ENCODE data around the gene MIA2. TPM values are rescaled to one million over a fixed set of nuclear protein-coding genes. Genes with fewer than 3 reads are reported as not detected.

Gene MIA2
- total RNA-seq, 1 donor from 2014 or later: 17.5 TPM

DNA sequence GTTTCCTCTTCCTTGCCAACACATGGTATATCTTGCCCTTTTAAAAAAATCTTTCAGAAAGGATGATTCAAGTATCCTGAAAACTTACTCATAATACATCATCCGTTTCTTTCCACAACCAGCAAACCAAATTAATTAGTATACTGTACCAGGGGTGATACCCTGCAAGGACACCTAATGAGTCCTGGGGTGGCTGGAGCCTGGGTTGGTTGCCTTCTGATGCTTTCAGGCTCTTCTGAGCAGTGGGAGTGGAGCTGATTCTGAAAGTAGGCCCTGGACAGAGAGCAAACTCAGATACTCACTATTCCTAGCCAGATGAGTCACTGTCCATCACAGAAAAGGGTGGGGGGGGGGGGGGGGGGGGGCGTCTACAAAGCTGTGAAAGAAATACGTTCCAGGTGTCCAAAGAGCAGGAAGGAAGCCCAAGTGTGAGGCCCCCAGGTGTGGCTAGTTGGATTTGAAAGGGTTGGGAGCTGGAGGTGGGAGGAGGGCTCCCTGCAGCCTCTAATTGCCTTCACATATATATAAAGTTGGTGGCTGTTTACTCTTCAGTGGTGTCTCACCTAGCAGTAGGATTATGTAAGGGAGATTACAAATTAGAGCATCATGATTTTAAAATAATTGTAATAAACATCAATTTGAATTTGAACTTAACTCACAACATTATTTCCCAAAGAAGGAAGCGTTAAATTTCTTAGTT lies 162.0 kb downstream of the MIA2 start:
- intact Hi-C loops (cut with micrococcal nuclease): no loop called here
- peaks cover 47% of the 10 kb centered on the region for H3K36me3 Mint-ChIP-seq (ENCODE audit: low read depth)
- H3K27ac Mint-ChIP-seq: no peak overlapping the region
- no peaks in the 10 kb centered on the region for H3K9me3 Mint-ChIP-seq
- H3K4me1 Mint-ChIP-seq (ENCODE audit: low read depth): peaks cover 11% of the 10 kb centered on the region
- H3K4me3 Mint-ChIP-seq (ENCODE audit: low read depth): no peak overlapping the region
- no peak for DNase-seq (ENCODE audit: low spot score)
- no peaks in the 10 kb centered on the region for H3K27me3 Mint-ChIP-seq (ENCODE audit: low read depth)

DNA sequence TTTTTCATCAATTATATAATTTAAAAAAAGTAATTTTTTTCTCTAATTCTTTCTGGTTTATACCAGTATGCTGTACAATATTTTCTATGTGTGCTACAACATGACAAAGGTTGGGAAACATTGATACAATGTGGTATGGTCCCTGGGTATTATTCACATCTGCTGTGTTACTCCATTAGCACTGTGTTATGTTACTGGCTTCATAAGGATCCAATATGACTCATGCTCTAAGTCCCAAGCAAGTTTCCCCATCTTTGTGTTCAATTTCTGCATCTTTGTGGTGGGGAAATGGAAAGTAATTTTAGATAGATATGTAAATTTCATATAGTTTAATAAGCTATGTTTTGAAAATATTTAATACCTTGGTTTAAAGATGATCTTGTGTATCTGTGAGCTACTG lies 162.7 kb downstream of the MIA2 start:
- H3K4me1 Mint-ChIP-seq (ENCODE audit: low read depth): peaks cover 11% of the 10 kb centered on the region
- no peak overlapping the region for H3K27ac Mint-ChIP-seq
- H3K4me3 Mint-ChIP-seq (ENCODE audit: low read depth): no peak overlapping the region
- H3K9me3 Mint-ChIP-seq: no peaks in the 10 kb centered on the region
- no peaks in the 10 kb centered on the region for H3K27me3 Mint-ChIP-seq (ENCODE audit: low read depth)
- intact Hi-C loops (cut with micrococcal nuclease): no loop called here
- DNase-seq (ENCODE audit: low spot score): no peak
- H3K36me3 Mint-ChIP-seq (ENCODE audit: low read depth): peaks cover 53% of the 10 kb centered on the region

DNA sequence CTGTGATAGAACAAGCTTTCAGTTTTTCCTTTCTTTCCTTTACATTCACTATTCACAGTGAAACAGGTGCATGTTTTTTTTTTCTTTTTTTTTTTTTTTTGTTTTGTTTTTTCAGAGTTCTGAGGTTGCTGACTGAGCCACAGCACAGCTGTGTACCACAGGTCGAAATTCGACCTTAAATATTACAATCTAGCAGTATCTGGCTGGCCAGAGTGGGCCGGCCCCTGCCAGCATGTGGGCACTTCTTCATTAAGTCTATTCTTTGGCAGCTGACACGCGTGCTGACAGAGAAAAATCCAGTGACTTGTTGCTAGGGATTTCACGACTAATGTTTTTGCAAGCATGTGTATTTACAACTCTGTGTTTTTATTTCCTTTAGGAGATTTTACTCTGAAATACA lies 164.7 kb downstream of the MIA2 start:
- no peaks in the 10 kb centered on the region for H3K27me3 Mint-ChIP-seq (ENCODE audit: low read depth)
- DNase-seq (ENCODE audit: low spot score): no peak
- no peaks in the 10 kb centered on the region for H3K9me3 Mint-ChIP-seq
- H3K27ac Mint-ChIP-seq: no peak overlapping the region
- peaks cover 58% of the 10 kb centered on the region for H3K36me3 Mint-ChIP-seq (ENCODE audit: low read depth)
- intact Hi-C loops (cut with micrococcal nuclease): no loop called here
- H3K4me3 Mint-ChIP-seq (ENCODE audit: low read depth): no peak overlapping the region
- H3K4me1 Mint-ChIP-seq (ENCODE audit: low read depth): peaks cover 11% of the 10 kb centered on the region

- Mint-ChIP-seq H3K27me3 (ENCODE audit: low read depth) (no peaks in the 10 kb centered on the region), H3K4me3 (ENCODE audit: low read depth) (no peak overlapping the region), H3K36me3 (ENCODE audit: low read depth) (peaks cover 39% of the 10 kb centered on the region), H3K4me1 (ENCODE audit: low read depth) (no peaks in the 10 kb centered on the region), H3K9me3 (peaks cover 25% of the 10 kb centered on the region), H3K27ac (no peak overlapping the region)
- no peak for DNase-seq (ENCODE audit: low spot score)
- intact Hi-C loops (cut with micrococcal nuclease): no loop called here
These were observed 172.8 kb downstream of the MIA2 start for GRCh38 chr14:39406560-39406959.

DNA sequence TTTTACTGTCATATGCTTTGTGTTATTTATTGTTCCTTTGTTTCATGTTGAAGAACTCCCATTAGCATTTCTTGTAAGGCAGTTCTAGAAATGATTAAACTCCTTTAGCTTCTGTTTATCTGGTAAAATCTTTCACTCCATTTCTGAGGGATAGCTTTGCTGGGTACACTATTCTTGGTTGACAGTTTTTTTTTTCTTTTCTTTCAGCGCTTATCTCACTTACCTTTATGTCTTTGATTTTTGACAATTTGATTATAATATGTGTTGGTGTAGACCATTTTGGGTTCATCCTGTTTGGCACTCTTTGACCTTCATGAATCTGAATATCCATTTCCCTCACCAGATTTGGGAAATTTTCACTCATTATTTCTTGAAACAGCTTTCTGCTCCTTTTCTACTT lies 182.4 kb downstream of the MIA2 start:
- Mint-ChIP-seq H3K27me3 (ENCODE audit: low read depth) (no peaks in the 10 kb centered on the region), H3K4me3 (ENCODE audit: low read depth) (no peak overlapping the region), H3K9me3 (peaks cover 56% of the 10 kb centered on the region), H3K27ac (no peak overlapping the region), H3K4me1 (ENCODE audit: low read depth) (no peaks in the 10 kb centered on the region), H3K36me3 (ENCODE audit: low read depth) (peaks cover 65% of the 10 kb centered on the region)
- DNase-seq (ENCODE audit: low spot score): no peak
- intact Hi-C loops (cut with micrococcal nuclease): no loop called here

DNA sequence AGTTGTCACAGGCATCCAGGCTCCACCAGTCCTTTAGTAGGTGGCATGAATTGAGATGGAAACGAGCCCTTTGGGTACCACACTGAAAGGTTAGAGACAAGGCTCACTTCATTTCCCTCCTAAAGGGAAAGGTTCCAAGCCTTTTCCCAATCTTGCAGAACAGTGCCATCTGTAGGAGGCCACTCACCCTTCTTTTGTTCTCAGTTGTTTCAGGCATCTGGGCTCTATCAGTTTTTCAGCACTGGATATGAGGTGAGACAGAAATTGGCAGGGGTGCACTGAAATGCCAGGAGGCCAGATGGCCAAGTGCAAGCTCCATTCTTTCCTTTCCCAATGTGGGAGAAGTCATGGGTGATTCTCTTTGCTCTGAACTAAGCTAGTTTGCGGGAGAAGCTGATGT lies 183.3 kb downstream of the MIA2 start:
- no peak for DNase-seq (ENCODE audit: low spot score)
- H3K27ac Mint-ChIP-seq: no peak overlapping the region
- peaks cover 2% of the 10 kb centered on the region for H3K4me1 Mint-ChIP-seq (ENCODE audit: low read depth)
- no peak overlapping the region for H3K4me3 Mint-ChIP-seq (ENCODE audit: low read depth)
- peaks cover 67% of the 10 kb centered on the region for H3K36me3 Mint-ChIP-seq (ENCODE audit: low read depth)
- H3K9me3 Mint-ChIP-seq: peaks cover 49% of the 10 kb centered on the region
- intact Hi-C loops (cut with micrococcal nuclease): no loop called here
- H3K27me3 Mint-ChIP-seq (ENCODE audit: low read depth): no peaks in the 10 kb centered on the region

GRCh38 chr14:39419272-39419671 lies 185.6 kb downstream of the MIA2 start:
- Mint-ChIP-seq H3K9me3 (peaks cover 29% of the 10 kb centered on the region), H3K4me1 (ENCODE audit: low read depth) (peaks cover 9% of the 10 kb centered on the region), H3K4me3 (ENCODE audit: low read depth) (no peak overlapping the region), H3K27ac (no peak overlapping the region), H3K36me3 (ENCODE audit: low read depth) (peaks cover 47% of the 10 kb centered on the region), H3K27me3 (ENCODE audit: low read depth) (no peaks in the 10 kb centered on the region)
- DNase-seq (ENCODE audit: low spot score): no peak
- intact Hi-C loops (cut with micrococcal nuclease): no loop called here

GRCh38 chr14:39422243-39422642 lies 188.5 kb downstream of the MIA2 start:
- no peaks in the 10 kb centered on the region for H3K27me3 Mint-ChIP-seq (ENCODE audit: low read depth)
- H3K36me3 Mint-ChIP-seq (ENCODE audit: low read depth): peaks cover 31% of the 10 kb centered on the region
- peaks cover 20% of the 10 kb centered on the region for H3K4me1 Mint-ChIP-seq (ENCODE audit: low read depth)
- DNase-seq (ENCODE audit: low spot score): no peak
- H3K4me3 Mint-ChIP-seq (ENCODE audit: low read depth): no peak overlapping the region
- intact Hi-C loops (cut with micrococcal nuclease): no loop called here
- no peak overlapping the region for H3K27ac Mint-ChIP-seq
- H3K9me3 Mint-ChIP-seq: peaks cover 6% of the 10 kb centered on the region

DNA sequence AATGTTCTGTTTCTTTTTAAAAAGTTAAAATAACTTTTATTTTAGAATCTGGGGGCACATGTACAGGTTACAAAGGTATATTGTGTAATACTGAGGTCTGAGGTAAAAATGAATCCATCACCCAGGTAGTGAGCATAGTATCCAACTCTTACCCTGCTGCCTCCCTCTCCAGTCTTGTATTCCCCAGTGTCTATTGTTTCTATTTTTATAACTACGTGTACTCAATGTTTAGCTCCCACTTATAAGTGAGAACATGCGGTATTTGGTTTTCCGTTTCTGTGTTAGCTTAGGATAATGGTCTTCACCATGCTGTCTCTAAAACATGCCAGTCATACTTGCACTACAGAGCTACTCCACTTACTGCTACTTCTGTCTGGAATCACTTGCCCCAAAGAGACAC lies 190.1 kb downstream of the MIA2 start:
- H3K9me3 Mint-ChIP-seq: peaks cover 4% of the 10 kb centered on the region
- H3K4me1 Mint-ChIP-seq (ENCODE audit: low read depth): peaks cover 26% of the 10 kb centered on the region
- DNase-seq (ENCODE audit: low spot score): no peak
- H3K27me3 Mint-ChIP-seq (ENCODE audit: low read depth): no peaks in the 10 kb centered on the region
- peaks cover 29% of the 10 kb centered on the region for H3K36me3 Mint-ChIP-seq (ENCODE audit: low read depth)
- intact Hi-C loops (cut with micrococcal nuclease): no loop called here
- H3K4me3 Mint-ChIP-seq (ENCODE audit: low read depth): no peak overlapping the region
- H3K27ac Mint-ChIP-seq: no peak overlapping the region

- Mint-ChIP-seq H3K36me3 (ENCODE audit: low read depth) (peaks cover 13% of the 10 kb centered on the region), H3K4me3 (ENCODE audit: low read depth) (no peak overlapping the region), H3K27me3 (ENCODE audit: low read depth) (no peaks in the 10 kb centered on the region), H3K9me3 (no peaks in the 10 kb centered on the region), H3K4me1 (ENCODE audit: low read depth) (peaks cover 43% of the 10 kb centered on the region), H3K27ac (no peak overlapping the region)
- intact Hi-C loops (cut with micrococcal nuclease): no loop called here
- DNase-seq (ENCODE audit: low spot score): no peak
These were observed 192.2 kb downstream of the MIA2 start for GRCh38 chr14:39425947-39426346.

DNA sequence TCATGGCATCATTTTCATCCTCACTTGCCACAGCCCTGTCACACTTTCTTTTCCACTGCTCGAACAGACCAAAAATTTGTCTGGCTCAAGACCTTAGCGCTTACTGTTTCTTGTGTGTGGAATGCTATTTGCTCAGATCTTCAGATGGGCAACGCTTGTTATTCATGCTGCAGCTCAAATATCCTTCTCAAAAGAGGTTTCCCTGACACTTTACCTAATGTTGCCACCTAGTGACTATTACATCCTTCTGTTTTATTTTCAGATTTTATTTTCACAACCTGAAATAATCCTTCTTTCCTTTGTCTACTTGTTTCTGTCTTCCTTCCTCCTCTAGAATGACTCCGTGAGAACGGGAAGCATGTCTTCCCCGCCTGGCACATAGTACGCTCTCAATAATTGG lies 192.9 kb downstream of the MIA2 start:
- peak overlapping the region; percentile 2 for H3K27ac Mint-ChIP-seq
- H3K4me1 Mint-ChIP-seq (ENCODE audit: low read depth): peaks cover 45% of the 10 kb centered on the region
- no peak for DNase-seq (ENCODE audit: low spot score)

DNA sequence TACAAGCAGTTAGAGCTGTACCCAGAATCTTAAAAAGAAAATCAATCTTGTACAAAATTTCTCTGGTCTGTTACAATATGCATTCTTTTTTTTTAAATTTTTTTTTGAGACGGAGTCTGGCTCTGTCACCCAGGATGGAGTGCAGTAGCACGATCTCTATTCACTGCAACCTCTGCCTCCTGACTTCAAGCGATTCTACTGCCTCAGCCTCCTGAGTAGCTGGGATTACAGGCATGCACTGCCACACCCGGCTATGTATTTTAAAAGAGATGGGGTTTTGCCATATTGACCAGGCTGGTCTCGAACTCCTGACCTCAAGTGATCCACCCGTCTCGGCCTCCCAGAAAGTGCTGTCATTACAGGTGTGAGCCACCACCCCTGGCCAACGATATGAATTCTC lies 194.4 kb downstream of the MIA2 start:
- no peak for DNase-seq (ENCODE audit: low spot score)
- intact Hi-C loops (cut with micrococcal nuclease): no loop called here
- no peaks in the 10 kb centered on the region for H3K9me3 Mint-ChIP-seq
- H3K36me3 Mint-ChIP-seq (ENCODE audit: low read depth): peaks cover 5% of the 10 kb centered on the region
- no peak overlapping the region for H3K4me3 Mint-ChIP-seq (ENCODE audit: low read depth)
- H3K4me1 Mint-ChIP-seq (ENCODE audit: low read depth): peaks cover 42% of the 10 kb centered on the region
- no peaks in the 10 kb centered on the region for H3K27me3 Mint-ChIP-seq (ENCODE audit: low read depth)
- no peak overlapping the region for H3K27ac Mint-ChIP-seq

More for the DNA sequence above, 192.9 kb downstream of the MIA2 start:
- Mint-ChIP-seq H3K27me3 (ENCODE audit: low read depth) (no peaks in the 10 kb centered on the region), H3K9me3 (no peaks in the 10 kb centered on the region), H3K36me3 (ENCODE audit: low read depth) (peaks cover 8% of the 10 kb centered on the region), H3K4me3 (ENCODE audit: low read depth) (no peak overlapping the region)
- intact Hi-C loops (cut with micrococcal nuclease): no loop called here

DNA sequence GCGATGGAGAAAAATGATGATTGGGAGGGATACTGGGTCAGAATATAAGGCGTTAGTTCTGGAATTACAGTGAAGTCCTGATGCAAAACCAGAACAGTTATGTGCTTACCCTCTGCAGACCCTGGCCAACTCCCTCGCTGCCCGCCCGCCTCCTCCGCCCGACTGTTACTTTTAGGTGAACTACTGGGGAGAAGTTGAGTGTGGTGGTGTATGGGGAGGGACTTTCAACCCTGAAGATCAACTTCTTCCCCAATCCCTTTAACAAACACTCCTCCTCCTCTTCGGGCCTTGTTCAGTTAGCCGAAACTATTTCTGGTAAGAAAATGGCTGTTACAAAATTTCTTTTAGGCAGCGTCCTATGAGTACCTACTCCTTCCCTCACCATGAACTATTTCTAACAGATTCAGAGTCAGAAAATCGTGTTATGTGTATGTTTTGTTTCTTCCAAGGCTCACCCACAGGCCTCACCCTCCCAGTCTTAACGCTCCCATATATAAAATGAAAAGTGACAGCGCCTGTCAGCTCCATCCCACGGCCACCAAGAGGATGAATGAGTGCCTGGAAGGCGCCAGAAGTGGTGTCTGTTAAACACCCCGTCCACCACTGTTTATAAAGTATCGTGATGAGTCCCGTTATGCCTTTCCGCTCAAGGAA lies 197.2 kb downstream of the MIA2 start:
- Mint-ChIP-seq H3K9me3 (no peaks in the 10 kb centered on the region), H3K4me3 (ENCODE audit: low read depth) (peak overlapping the region; percentile 99), H3K36me3 (ENCODE audit: low read depth) (peaks cover 5% of the 10 kb centered on the region), H3K27ac (peak overlapping the region; percentile 96), H3K27me3 (ENCODE audit: low read depth) (no peaks in the 10 kb centered on the region), H3K4me1 (ENCODE audit: low read depth) (peaks cover 45% of the 10 kb centered on the region)
- no peak for DNase-seq (ENCODE audit: low spot score)
- intact Hi-C loops (cut with micrococcal nuclease): loop anchor here (5.0 kb wide), 1 partner anchor 49 kb away; no protein-coding TSS in a partner anchor
